HepG2 (cell line): ENCODE data around the gene CDO1. TPM values are rescaled to one million over a fixed set of nuclear protein-coding genes. Genes with fewer than 3 reads are reported as not detected.

Experiments
- AHR ChIP-seq: IDR thresholded peaks from 2 replicates; pipeline ENCODE4 v1.6.1; 2018; ENCODE audit warnings: missing genetic modification reagents, missing compliant biosample characterization
- DDIT3 ChIP-seq: sonication (generic); formaldehyde crosslinking; IDR thresholded peaks from 2 replicates; pipeline ENCODE4 v1.4.0; 2020; ENCODE audit warnings: mild to moderate bottlenecking, missing genetic modification reagents
- ERF ChIP-seq: IDR thresholded peaks from 2 replicates; pipeline ENCODE4 v1.6.1; 2018; ENCODE audit warnings: missing biosample characterization, missing genetic modification reagents
- ETV5 ChIP-seq: IDR thresholded peaks from 2 replicates; pipeline ENCODE4 v1.6.1; 2018; ENCODE audit warnings: missing biosample characterization, missing genetic modification reagents, inconsistent platforms, borderline replicate concordance
- MEIS1 ChIP-seq: sonication (generic); formaldehyde crosslinking; IDR thresholded peaks from 2 replicates; pipeline ENCODE4 v1.9.0; 2021; ENCODE audit warnings: mild to moderate bottlenecking, missing genetic modification reagents, moderate library complexity, borderline replicate concordance
- NFKB2 ChIP-seq: sonication (generic); formaldehyde crosslinking; IDR thresholded peaks from 2 replicates; pipeline ENCODE4 v1.4.0; 2020; ENCODE audit warnings: missing genetic modification reagents, borderline replicate concordance
- NFRKB ChIP-seq: fragments of 450-650 bp; IDR thresholded peaks from 2 replicates; pipeline ENCODE4 v1.6.1; 2017
- RERE ChIP-seq: IDR thresholded peaks from 2 replicates; pipeline ENCODE4 v1.6.1; 2016; ENCODE audit warnings: low read depth, missing genetic modification reagents, missing compliant biosample characterization
- SRF ChIP-seq: IDR thresholded peaks from 2 replicates; pipeline ENCODE4 v1.6.1; 2011; ENCODE audit warnings: mild to moderate bottlenecking, low read depth, low read length, moderate library complexity
- ZBTB43 ChIP-seq: sonication (generic); formaldehyde crosslinking; conservative IDR thresholded peaks from 2 replicates; pipeline ENCODE4 v1.4.0; 2020; ENCODE audit warnings: missing genetic modification reagents
- ZBTB49 ChIP-seq: sonication (generic); formaldehyde crosslinking; IDR thresholded peaks from 2 replicates; pipeline ENCODE4 v1.4.0; 2020; ENCODE audit warnings: missing genetic modification reagents, borderline replicate concordance
- ZMYM3 ChIP-seq: sonication (generic); formaldehyde crosslinking; IDR thresholded peaks from 2 replicates; pipeline ENCODE4 v1.5.1; 2020; ENCODE audit warnings: mild to moderate bottlenecking, missing genetic modification reagents
- ZNF12 ChIP-seq: sonication (generic); formaldehyde crosslinking; IDR thresholded peaks from 2 replicates; pipeline ENCODE4 v1.5.0; 2020; ENCODE audit warnings: missing genetic modification reagents
- ZNF180 ChIP-seq: sonication (generic); formaldehyde crosslinking; IDR thresholded peaks from 2 replicates; pipeline ENCODE4 v1.4.0; 2020; ENCODE audit warnings: low read depth, missing genetic modification reagents, borderline replicate concordance
- ZNF547 ChIP-seq: sonication (generic); formaldehyde crosslinking; IDR thresholded peaks from 2 replicates; pipeline ENCODE4 v1.5.1; 2020; ENCODE audit warnings: mild to moderate bottlenecking, missing genetic modification reagents
- ZNF770 ChIP-seq: sonication (generic); formaldehyde crosslinking; IDR thresholded peaks from 2 replicates; pipeline ENCODE4 v1.5.0; 2020; ENCODE audit warnings: mild to moderate bottlenecking, missing genetic modification reagents
- polyA plus RNA-seq, 8 experiments: library from polyadenylated mRNA; depleted of rRNA in 3 of 8; stranded (reverse) in 7 of 8; unstranded in 1 of 8; fragments of >200 nt; fragmentation: Illumina TruSeq in 4 of 8; extraction: Trizol in 4 of 8; gene quantifications; 2 replicates each; pipeline versions ENCODE4 v1.2.1 to v1.2.3, GENCODE V29; 2011 to 2016; ENCODE audit warnings: low read depth in 4 of 8, missing spikeins in 1 of 8, mixed read lengths in 1 of 8; ENCODE audit not compliant: insufficient read depth in 1 of 8
- total RNA-seq, 5 experiments: library from RNA; depleted of rRNA; stranded (reverse); fragments of >200 nt; fragmentation: Illumina TruSeq; extraction: Trizol; gene quantifications; 2 replicates each; pipeline ENCODE4 v1.2.3, GENCODE V29; 2016; ENCODE audit warnings: low read depth in 1 of 5

Gene CDO1
- total and polyA plus RNA-seq, 2 of the 13 experiments (the other 11 are each of a cell fraction or from before 2014, with no cell fraction given) = 3.2 to 4.4 TPM

- no peak for TF ChIP-seq ZBTB43 (CRISPR knock-in tag)
- no peak for TF ChIP-seq SRF
- no peak for TF ChIP-seq ETV5 (CRISPR knock-in tag)
- no peak for TF ChIP-seq MEIS1 (CRISPR knock-in tag)
- TF ChIP-seq ZNF180 (CRISPR knock-in tag) = no peak
- no peak for TF ChIP-seq ZNF770 (CRISPR knock-in tag)
- TF ChIP-seq NFKB2 = no peak
- no peak for TF ChIP-seq DDIT3 (CRISPR knock-in tag)
- no peak for TF ChIP-seq AHR (CRISPR knock-in tag)
- TF ChIP-seq ZBTB49 (CRISPR knock-in tag) = no peak
- TF ChIP-seq ZNF547 (CRISPR knock-in tag) = no peak
- TF ChIP-seq RERE (CRISPR knock-in tag) = no peak
- TF ChIP-seq NFRKB = no peak
- no peak for TF ChIP-seq ZMYM3 (CRISPR knock-in tag)
- no peak for TF ChIP-seq ZNF12 (CRISPR knock-in tag)
- TF ChIP-seq ERF (CRISPR knock-in tag) = no peak
Observed at GRCh38 chr5:115815693-115816225, 700 bp downstream of the CDO1 start (continued).
